HG03097 (cell line): ENCODE results near the gene ATF6B.
"Not testable (repeated sequence)": the region's sequence is repeated elsewhere in the genome, so short reads cannot be mapped to it uniquely, and the experiment has no call there.

Experiments used
- ATAC-seq: cut with Tn5 transposase; IDR thresholded peaks from one replicate; pipeline ENCODE4 v1.9.1; 2021; ENCODE audit not compliant: unreplicated experiment, low FRiP score

The ATF6B gene

GRCh38 chr6:32108727-32109113 is 19.3 kb downstream of the ATF6B start:
- ATAC-seq: no peak

DNA sequence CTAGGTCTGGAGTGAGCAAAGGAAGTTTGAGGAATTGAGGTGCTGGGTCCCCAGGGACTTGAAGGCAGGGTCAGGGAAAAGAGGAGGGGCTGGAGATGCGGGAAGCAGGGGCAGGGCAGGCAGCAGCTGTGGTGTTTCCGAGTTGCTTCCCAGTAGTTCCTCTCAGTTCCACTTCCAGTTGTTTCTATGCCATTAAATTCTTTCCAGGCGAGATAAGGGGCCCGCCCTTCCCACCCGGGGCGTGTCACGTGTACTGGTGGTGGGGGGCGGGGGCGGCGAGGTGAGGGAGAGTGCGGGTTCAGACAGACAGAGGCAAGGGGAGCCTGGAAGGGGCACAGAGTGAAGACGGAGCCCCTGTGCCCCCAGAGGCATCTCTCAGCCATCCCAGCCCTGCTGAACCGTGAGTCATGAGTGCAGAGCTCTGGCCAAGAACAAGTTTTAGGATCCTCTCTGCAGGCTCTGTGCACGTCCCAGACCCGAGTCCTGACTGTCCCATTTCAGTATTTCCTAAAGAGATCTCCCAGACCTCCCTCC is 19.9 kb downstream of the ATF6B start:
- ATAC-seq: no peak

- ATAC-seq: no peak
Measured at GRCh38 chr6:32107406-32107805, 20.6 kb downstream of the ATF6B start.

- ATAC-seq: no peak
Measured at GRCh38 chr6:32105433-32105832, 22.6 kb downstream of the ATF6B start.

- ATAC-seq: no peak
Measured at GRCh38 chr6:32102255-32102654, 25.8 kb downstream of the ATF6B start.

- ATAC-seq: not testable (repeated sequence)
Measured at GRCh38 chr6:32100251-32100650, 27.8 kb downstream of the ATF6B start.

GRCh38 chr6:32097364-32097763 is 30.7 kb downstream of the ATF6B start:
- no peak for ATAC-seq

DNA sequence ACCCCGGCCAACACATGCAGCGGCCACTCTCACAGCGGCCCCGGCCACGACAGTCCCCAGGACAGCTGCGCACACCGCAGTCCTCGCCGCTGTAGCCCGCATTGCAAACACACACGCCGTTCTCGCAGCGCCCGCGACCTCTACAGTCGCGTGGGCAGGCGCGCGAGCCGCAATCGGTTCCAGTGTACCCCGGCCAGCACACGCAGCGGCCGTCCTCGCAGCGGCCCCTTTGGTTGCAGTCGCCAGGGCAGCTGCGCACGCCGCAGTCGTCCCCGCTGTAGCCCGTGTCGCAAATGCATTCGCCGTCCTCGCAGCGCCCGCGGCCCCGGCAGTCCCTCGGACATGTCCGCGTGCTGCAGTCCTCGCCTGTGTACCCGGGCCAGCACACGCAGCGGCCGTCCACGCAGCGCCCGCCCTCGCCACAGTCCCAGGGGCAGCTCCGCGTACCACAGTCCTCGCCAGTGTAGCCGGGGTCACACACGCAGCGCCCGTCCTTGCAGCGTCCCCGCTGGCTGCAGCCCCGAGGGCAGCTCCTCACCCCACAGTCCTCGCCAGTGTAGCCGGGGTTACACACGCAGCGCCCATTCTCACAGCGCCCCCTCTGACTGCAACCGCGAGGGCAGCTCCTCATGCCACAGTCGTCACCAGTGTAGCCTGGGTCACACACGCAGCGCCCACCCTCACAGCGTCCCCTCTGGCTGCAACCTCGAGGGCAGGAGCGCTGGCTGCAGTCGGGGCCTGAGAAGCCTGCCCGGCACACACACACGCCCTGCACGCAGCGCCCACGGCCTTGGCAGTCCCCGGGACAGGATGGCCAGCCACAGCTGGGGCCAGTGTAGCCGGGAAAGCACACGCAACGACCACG is 31.4 kb downstream of the ATF6B start:
- no peak for ATAC-seq

GRCh38 chr6:32096087-32096393 is 32.0 kb downstream of the ATF6B start:
- ATAC-seq: no peak

GRCh38 chr6:32095338-32096086 is 32.5 kb downstream of the ATF6B start:
- ATAC-seq: no peak

- no peak for ATAC-seq
Measured at GRCh38 chr6:32092760-32093497, 35.1 kb downstream of the ATF6B start.

DNA sequence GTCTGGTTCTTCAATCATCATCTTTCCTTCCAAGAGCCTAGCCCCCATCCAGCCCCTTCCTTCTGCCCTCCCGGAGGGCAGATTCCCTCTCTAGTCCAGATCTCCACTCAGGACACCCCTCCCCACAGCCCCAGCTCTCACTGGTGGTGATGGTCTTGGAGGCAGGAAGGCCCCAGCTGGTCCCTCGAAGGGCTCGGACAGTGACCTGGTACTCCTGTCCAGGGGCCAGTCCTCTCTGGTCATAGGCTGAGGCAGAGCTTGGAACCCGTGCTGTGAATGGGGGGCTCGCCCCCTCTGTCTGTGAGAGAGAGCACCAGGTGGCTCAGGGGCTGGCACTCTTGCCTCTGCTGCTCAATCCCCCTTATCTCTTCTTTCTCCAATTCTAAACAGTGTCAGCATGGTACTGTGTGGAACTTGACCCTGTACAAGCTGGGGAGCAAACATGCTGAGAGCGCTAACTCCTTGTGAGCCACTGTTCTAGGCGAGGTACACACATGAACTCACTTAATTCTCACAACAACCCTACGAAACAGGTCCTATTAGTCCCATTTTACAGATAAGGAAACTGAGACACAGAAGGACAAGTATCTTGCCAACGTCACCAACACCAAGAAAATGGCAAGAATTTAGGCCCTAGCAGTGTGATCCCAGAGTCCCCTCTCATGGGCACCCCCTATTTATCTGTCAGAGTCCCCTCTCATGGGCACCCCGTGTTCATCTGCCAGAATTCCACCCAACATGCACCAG is 38.8 kb downstream of the ATF6B start:
- ATAC-seq: no peak

DNA sequence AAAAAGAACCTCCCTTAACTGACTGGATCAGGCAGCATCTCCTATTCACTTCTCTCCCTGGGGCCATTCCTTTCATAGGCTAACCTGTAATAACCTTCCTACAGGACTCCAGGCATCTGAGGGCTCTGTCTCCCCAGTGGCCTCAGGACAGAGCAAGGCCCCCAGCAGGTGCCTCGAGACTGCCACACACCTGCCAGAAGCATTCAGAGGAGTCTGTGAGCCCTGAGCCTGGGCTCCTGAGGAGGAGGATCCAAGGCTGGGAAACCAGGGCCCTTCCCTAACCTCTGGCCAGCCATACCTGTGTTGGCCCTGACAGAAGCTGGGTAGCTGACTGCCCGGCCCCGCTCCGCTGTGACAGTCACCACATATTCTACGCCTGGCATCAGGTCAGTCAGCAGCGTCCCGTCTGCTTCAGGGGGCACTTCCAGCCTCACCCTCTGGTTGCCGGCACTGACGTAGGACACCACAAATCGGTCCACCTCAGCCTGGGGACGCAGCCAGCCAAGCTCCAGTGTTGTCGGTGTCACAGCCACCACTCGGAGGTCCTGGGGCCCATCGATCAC is 39.5 kb downstream of the ATF6B start:
- no peak for ATAC-seq

- ATAC-seq: no peak
Measured at GRCh38 chr6:32087574-32088486, 40.2 kb downstream of the ATF6B start.

GRCh38 chr6:32086661-32087573 is 41.1 kb downstream of the ATF6B start:
- no peak for ATAC-seq

DNA sequence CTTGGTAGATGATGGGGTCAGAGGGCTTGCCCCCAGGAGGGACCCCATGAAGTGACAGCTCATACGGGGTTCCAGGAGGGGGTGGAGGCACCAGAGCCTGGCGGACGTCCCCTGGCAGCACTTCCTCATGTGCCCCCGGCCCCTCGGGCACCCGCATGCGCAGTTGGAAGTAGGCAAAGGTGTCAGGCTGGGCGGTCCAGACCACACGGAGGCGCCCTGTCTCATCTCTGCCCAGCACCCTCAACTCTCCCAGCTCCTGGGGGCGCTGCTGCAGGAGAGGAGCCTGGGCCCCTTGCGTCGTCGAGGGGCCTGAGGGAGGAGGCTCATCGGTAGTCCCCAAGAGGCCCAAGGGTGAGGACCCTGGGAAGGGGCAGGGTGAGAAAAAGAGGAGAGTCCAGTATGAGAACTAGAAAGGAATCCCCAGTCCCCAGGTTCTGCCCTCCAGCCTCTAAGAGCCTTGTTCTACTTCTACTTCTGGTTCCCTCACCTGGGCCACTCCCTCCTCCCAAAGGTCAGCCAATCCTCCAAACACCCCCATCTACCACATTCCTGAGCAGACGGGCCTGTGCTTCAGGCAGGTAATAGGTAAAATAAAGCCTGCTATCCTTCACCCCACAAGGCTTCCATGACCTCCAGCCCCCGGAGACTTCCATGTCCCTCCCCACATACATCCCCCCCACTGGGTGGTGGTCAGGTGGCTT is 42.1 kb downstream of the ATF6B start:
- no peak for ATAC-seq

- ATAC-seq: no peak
Measured at GRCh38 chr6:32084780-32085179, 43.3 kb downstream of the ATF6B start.
